Kidney (tissue), 14 donors: Measurements from ENCODE around the gene IQCK. TPM values are rescaled to one million over a fixed set of nuclear protein-coding genes. Genes with fewer than 3 reads are reported as not detected.

Experiments
- DNase-seq, 5 donors: peaks; one replicate each; pipeline ENCODE4 v3.0.0-alpha.2; 2013 to 2020
- FAIRE-seq: peaks from 2 replicates; lab custom pipeline; 2012; peaks lifted over from hg19 to GRCh38; lab: Jason Lieb, UNC
- H3K27ac ChIP-seq, 2 donors: one replicate each; pipeline ENCODE4 v1.7.0; 2013; ENCODE audit warnings: low read depth in 2 of 2, low read length in 2 of 2, inconsistent platforms in 1 of 2
- H3K27me3 ChIP-seq: one replicate; pipeline ENCODE4 v1.7.1; 2013; ENCODE audit warnings: low read length, inconsistent platforms; ENCODE audit not compliant: control insufficient read depth, insufficient read depth
- H3K36me3 ChIP-seq, 3 donors: one replicate each; pipeline versions ENCODE4 v1.7.0 to v1.7.1; 2013; ENCODE audit warnings: low read length in 3 of 3, control low read depth in 1 of 3, inconsistent platforms in 1 of 3; ENCODE audit not compliant: insufficient read depth in 3 of 3, control insufficient read depth in 2 of 3
- H3K4me1 ChIP-seq, 3 donors: one replicate each; pipeline versions ENCODE4 v1.7.0 to v1.7.1; 2013; ENCODE audit warnings: low read length in 3 of 3, inconsistent platforms in 1 of 3, low read depth in 1 of 3; ENCODE audit not compliant: control insufficient read depth in 2 of 3, insufficient read depth in 2 of 3
- H3K4me3 ChIP-seq, 3 donors: one replicate each; pipeline versions ENCODE4 v1.7.0 to v1.8.1; 2013; ENCODE audit warnings: low read length in 3 of 3, control low read depth in 1 of 3, inconsistent platforms in 1 of 3
- H3K9ac ChIP-seq, 3 donors: one replicate each; pipeline versions ENCODE4 v1.7.0 to v1.7.1; 2013; ENCODE audit warnings: low read length in 3 of 3, control low read depth in 1 of 3, inconsistent platforms in 1 of 3
- H3K9me3 ChIP-seq, 3 donors: one replicate each; pipeline versions ENCODE4 v1.7.0 to v1.7.1; 2013; ENCODE audit warnings: low read length in 3 of 3, control low read depth in 1 of 3, inconsistent platforms in 1 of 3; ENCODE audit not compliant: control insufficient read depth in 2 of 3, insufficient read depth in 1 of 3
- CTCF ChIP-seq: IDR thresholded peaks from 3 replicates; pipeline ENCODE4 v1.5.1; 2012; ENCODE audit warnings: mild to moderate bottlenecking, moderate library complexity, borderline replicate concordance; ENCODE audit not compliant: insufficient read depth; ENCODE audit errors: extremely low read depth
- intact Hi-C: fragments of 100-400 bp; cut with DNase I; formaldehyde crosslinking; loops from one replicate; pipeline ENCODE4 v1.11.1; 2022
- polyA plus RNA-seq: library from polyadenylated mRNA; stranded (reverse); fragments of 350-450 nt; fragmentation: Illumina TruSeq; extraction: RNeasy Lipid Tissue Mini Kit (QIAGEN cat#74804); gene quantifications from one replicate; pipeline ENCODE4 v1.2.3, GENCODE V29; 2014; ENCODE audit warnings: low read depth, low replicate concordance; ENCODE audit not compliant: insufficient read depth
- total RNA-seq: library from RNA; stranded (reverse); fragmentation: NEBNext Ultra II Directional; extraction: Animal tissue kit (Norgen Biotek cat#: 25700); gene quantifications from one replicate; pipeline ENCODE4 v1.2.1, GENCODE V29; 2021
- donor health status: control.
- donor health status: control.
- donor health status: control.
- donor health status: control.
- donor health status: control.
- donor health status: DM: yes; HTN: yes; CAD: no.
- donor health status: Normal renal cell carcinoma (clear cell type).

The IQCK gene
- total and polyA plus RNA-seq, 2 donors from 2014 or later = 35.4 to 38.1 TPM

DNA sequence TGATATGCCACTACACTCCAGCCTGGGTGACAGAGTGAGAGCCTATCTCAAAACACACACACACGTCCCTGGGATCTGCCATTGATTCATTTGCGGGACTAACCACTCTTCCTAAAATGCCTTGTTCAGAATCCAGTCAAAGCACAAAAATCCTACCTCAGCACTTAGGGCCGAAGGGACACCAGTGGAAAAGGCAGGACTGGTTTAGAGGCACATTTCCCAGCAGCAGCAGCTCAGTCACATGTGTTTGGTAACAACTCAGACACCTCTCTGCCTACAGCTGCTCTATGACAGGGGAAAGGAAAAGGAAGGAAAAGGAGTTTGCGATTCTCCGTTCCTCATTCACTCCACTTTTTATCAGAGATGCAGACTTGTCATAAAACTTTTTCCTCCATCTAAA is 12.2 kb upstream of the IQCK start:
- DNase-seq = peak in 1 of 5 donors; percentile 18
- Histone ChIP-seq H3K36me3 (peaks cover 0 to 34% (median 7%) of the 10 kb centered on the region in 3 donors), H3K9me3 (no peaks in the 10 kb centered on the region), H3K27ac (no peak overlapping the region), H3K27me3 (no peaks in the 10 kb centered on the region), H3K9ac (no peak overlapping the region), H3K4me1 (no peaks in the 10 kb centered on the region), H3K4me3 (no peak overlapping the region)
- TF ChIP-seq CTCF = no peak
- intact Hi-C loops = no loop called here
- FAIRE-seq = no peak

DNA sequence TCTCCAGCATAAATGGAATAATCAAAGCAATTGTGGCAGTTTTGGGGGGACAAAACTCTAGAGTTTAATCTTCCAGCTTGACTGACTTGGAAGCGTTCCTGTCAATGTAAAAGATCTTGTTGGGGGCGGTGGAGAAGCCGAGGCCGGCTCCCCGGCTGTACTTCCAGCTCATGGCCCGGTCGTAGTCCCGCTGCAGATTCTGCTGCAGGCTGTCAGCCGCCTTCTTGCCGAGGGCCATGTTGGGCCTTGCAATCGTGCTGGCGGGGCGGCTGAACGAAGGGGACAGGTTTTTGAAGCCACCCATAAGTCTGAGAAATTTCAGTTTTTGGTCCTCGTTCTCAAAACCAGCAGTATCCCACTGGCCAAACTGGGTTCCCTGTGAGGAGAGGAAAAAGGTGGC is 11.2 kb upstream of the IQCK start:
- no peak for TF ChIP-seq CTCF
- peak in 1 of 5 donors; percentile 48 for DNase-seq
- intact Hi-C loops = no loop called here
- H3K9me3 ChIP-seq = no peaks in the 10 kb centered on the region
- no peaks in the 10 kb centered on the region for H3K27me3 ChIP-seq
- no peak for FAIRE-seq
- no peak overlapping the region for H3K27ac ChIP-seq
- H3K4me1 ChIP-seq = peaks cover 0 to 6% (median 5%) of the 10 kb centered on the region in 3 donors
- H3K9ac ChIP-seq = no peak overlapping the region
- H3K36me3 ChIP-seq = peaks cover 0 to 34% (median 7%) of the 10 kb centered on the region in 3 donors
- H3K4me3 ChIP-seq = no peak overlapping the region

DNA sequence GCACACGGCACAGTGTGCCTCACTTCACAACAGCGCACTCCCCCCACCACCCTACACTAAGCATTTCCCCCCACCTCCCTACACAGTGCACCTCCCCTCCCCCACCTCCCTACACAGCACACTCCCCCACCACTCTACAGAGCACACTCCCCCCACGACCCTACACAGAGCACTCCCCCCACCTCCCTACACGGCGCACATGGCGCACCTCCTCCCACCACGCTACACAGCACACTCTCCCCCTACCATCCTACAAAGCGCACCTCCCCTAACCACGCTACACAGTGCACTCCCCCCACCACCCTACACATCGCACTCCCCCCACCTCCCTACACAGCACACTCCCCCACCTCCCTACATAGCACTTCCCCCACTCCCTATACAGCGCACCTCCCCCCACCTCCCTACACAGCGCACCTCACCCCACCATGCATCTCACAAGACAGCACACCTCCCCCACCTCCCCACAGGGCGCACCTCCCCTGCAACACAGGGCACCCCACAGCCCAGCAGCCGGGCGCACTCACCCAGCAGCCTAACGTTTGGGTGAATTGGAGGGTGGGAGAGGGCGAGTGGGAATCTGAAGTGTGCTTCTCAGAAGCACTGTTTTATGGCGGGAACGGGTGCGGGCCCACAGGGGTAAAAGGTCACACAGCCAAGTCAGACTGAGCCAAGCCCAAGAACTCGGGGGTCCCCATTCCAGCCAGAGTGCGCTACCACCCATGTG is 10.3 kb upstream of the IQCK start:
- no peak for FAIRE-seq

More for the DNA sequence above, 10.3 kb upstream of the IQCK start:
- peaks cover 0 to 31% (median 5%) of the 10 kb centered on the region in 3 donors for H3K36me3 ChIP-seq
- H3K27ac ChIP-seq = no peak overlapping the region
- no peaks in the 10 kb centered on the region for H3K27me3 ChIP-seq
- H3K4me1 ChIP-seq = peaks cover 0 to 6% (median 5%) of the 10 kb centered on the region in 3 donors
- H3K4me3 ChIP-seq = no peak overlapping the region
- H3K9me3 ChIP-seq = no peaks in the 10 kb centered on the region
- DNase-seq = peak in 4 of 5 donors; percentile 13 to 68 (median 42)
- no peak for TF ChIP-seq CTCF
- intact Hi-C loops = no loop called here
- H3K9ac ChIP-seq = no peak overlapping the region
